A549 (cell line): ENCODE measurements around the gene LRRC4.

Experiments
- CHD4 ChIP-seq: fragments of 200-600 bp; sonication (generic); IDR thresholded peaks from 2 replicates; pipeline ENCODE4 v1.6.1; 2016; ENCODE audit warnings: antibody characterized with exemption, mild to moderate bottlenecking, borderline replicate concordance
- CTCF ChIP-seq: fragments of >200 bp; sonication (Bioruptor Twin); formaldehyde crosslinking; IDR thresholded peaks from 3 replicates; pipeline ENCODE4 v1.5.1; 2016
- JUN ChIP-seq, 2 experiments: fragments of >200 bp; sonication (Bioruptor Twin); formaldehyde crosslinking; IDR thresholded peaks; 2 replicates in 1 of 2; 3 replicates in 1 of 2; pipeline ENCODE4 v1.6.1; 2016 to 2017
- MAFK ChIP-seq: fragments of 450-650 bp; IDR thresholded peaks from 2 replicates; pipeline ENCODE4 v1.6.1; 2014; ENCODE audit not compliant: partially characterized antibody
- NFE2L2 ChIP-seq: fragments of 150-350 bp; conservative IDR thresholded peaks from 2 replicates; pipeline ENCODE4 v1.6.1; 2014; ENCODE audit warnings: low read length
- PBX3 ChIP-seq: IDR thresholded peaks from 2 replicates; pipeline ENCODE4 v1.6.1; 2012
- POLR2A ChIP-seq: IDR thresholded peaks from 2 replicates; pipeline ENCODE4 v1.6.1; 2012; ENCODE audit warnings: mild to moderate bottlenecking, low read length
- REST ChIP-seq: fragments of 200-600 bp; sonication (generic); IDR thresholded peaks from 2 replicates; pipeline ENCODE4 v1.6.1; 2016; ENCODE audit warnings: antibody characterized with exemption, mild to moderate bottlenecking, moderate library complexity
- RNF2 ChIP-seq: fragments of 200-600 bp; sonication (generic); IDR thresholded peaks from 2 replicates; pipeline ENCODE4 v1.6.1; 2016; ENCODE audit warnings: low read depth, mild to moderate bottlenecking, antibody characterized with exemption, moderate library complexity, borderline replicate concordance
- SMC3 ChIP-seq: fragments of >200 bp; sonication (Bioruptor Twin); formaldehyde crosslinking; IDR thresholded peaks from 3 replicates; pipeline ENCODE4 v1.6.1; 2018; ENCODE audit warnings: inconsistent platforms
- ZFP36 ChIP-seq: fragments of 450-650 bp; IDR thresholded peaks from 2 replicates; pipeline ENCODE4 v1.6.1; 2014; ENCODE audit warnings: borderline replicate concordance; ENCODE audit not compliant: partially characterized antibody

GRCh38 chr7:127979113-127979727 is 52.0 kb downstream of the LRRC4 start:
- TF ChIP-seq CTCF: no peak
- TF ChIP-seq POLR2A: no peak
- no peak for TF ChIP-seq MAFK
- no peak for TF ChIP-seq RNF2
- TF ChIP-seq ZFP36: no peak
- no peak for TF ChIP-seq REST
- TF ChIP-seq SMC3: no peak
- TF ChIP-seq JUN (IDR thresholded peaks at IDR 0.05): no peak
- TF ChIP-seq PBX3: no peak
- no peak for TF ChIP-seq CHD4
- no peak for TF ChIP-seq NFE2L2
